Neural progenitor cell (in vitro differentiated cells): ENCODE data around the gene PRPF8. TPM values are rescaled to one million over a fixed set of nuclear protein-coding genes. Genes with fewer than 3 reads are reported as not detected.

Experiments
- DNase-seq: peaks from one replicate; pipeline ENCODE4 v3.0.0-alpha.2; 2016; ENCODE audit warnings: low spot score
- H2AFZ ChIP-seq: fragments of 200-600 bp; sonication (generic); replicated peaks from 2 replicates; pipeline ENCODE4 v1.6.1; 2016; ENCODE audit warnings: antibody characterized with exemption
- H3F3A ChIP-seq: fragments of 200-600 bp; sonication (generic); 2 replicates; pipeline ENCODE4 v1.6.1; 2016; ENCODE audit warnings: antibody characterized with exemption, low read depth
- H3K27ac ChIP-seq: fragments of 200-600 bp; sonication (generic); 2 replicates; pipeline ENCODE4 v1.5.1; 2016; ENCODE audit warnings: mild to moderate bottlenecking
- H3K27me3 ChIP-seq: fragments of 200-600 bp; sonication (generic); 2 replicates; pipeline ENCODE4 v1.6.1; 2016; ENCODE audit warnings: mild to moderate bottlenecking, moderate library complexity
- H3K36me3 ChIP-seq: fragments of 200-600 bp; sonication (generic); 2 replicates; pipeline ENCODE4 v1.5.1; 2016
- H3K4me1 ChIP-seq: fragments of 200-600 bp; sonication (generic); 2 replicates; pipeline ENCODE4 v1.6.1; 2016; ENCODE audit warnings: mixed run types
- H3K4me2 ChIP-seq: fragments of 200-600 bp; sonication (generic); 2 replicates; pipeline ENCODE4 v1.6.1; 2016
- H3K4me3 ChIP-seq: fragments of 200-600 bp; sonication (generic); 2 replicates; pipeline ENCODE4 v1.5.1; 2016
- H3K79me2 ChIP-seq: fragments of 200-600 bp; sonication (generic); 2 replicates; pipeline ENCODE4 v1.6.1; 2016; ENCODE audit warnings: low read depth
- H3K9ac ChIP-seq: fragments of 200-600 bp; sonication (generic); 2 replicates; pipeline ENCODE4 v1.6.1; 2016
- H3K9me3 ChIP-seq: fragments of 200-600 bp; sonication (generic); 2 replicates; pipeline ENCODE4 v1.5.1; 2016; ENCODE audit warnings: low read depth
- H4K20me1 ChIP-seq: fragments of 200-600 bp; sonication (generic); 2 replicates; pipeline ENCODE4 v1.6.1; 2016; ENCODE audit warnings: low read depth
- H3K27ac Mint-ChIP-seq: 3 replicates; pipeline ENCODE4 v1.8.0; 2021; ENCODE audit warnings: mixed read lengths
- H3K27me3 Mint-ChIP-seq: 2 replicates; pipeline ENCODE4 v1.8.0; 2022; ENCODE audit warnings: low read depth, mild to moderate bottlenecking, inconsistent platforms, moderate library complexity, mixed read lengths; ENCODE audit not compliant: insufficient read depth
- H3K36me3 Mint-ChIP-seq: 3 replicates; pipeline ENCODE4 v1.8.0; 2021; ENCODE audit warnings: mixed read lengths
- H3K4me1 Mint-ChIP-seq: 3 replicates; pipeline ENCODE4 v1.8.0; 2021; ENCODE audit warnings: mixed read lengths
- H3K4me3 Mint-ChIP-seq: 3 replicates; pipeline ENCODE4 v1.8.0; 2021; ENCODE audit warnings: mild to moderate bottlenecking, moderate library complexity, mixed read lengths
- H3K9me3 Mint-ChIP-seq: 3 replicates; pipeline ENCODE4 v1.8.0; 2020; ENCODE audit warnings: mixed read lengths
- EZH2 ChIP-seq: fragments of 200-600 bp; sonication (generic); IDR thresholded peaks from 2 replicates; pipeline ENCODE4 v1.6.1; 2017; ENCODE audit warnings: antibody characterized with exemption, mild to moderate bottlenecking, moderate library complexity
- EZH2phosphoT487 ChIP-seq: fragments of 200-600 bp; sonication (generic); IDR thresholded peaks from 2 replicates; pipeline ENCODE4 v1.6.1; 2017; ENCODE audit warnings: antibody characterized with exemption
- total RNA-seq: library from RNA; depleted of rRNA; stranded (reverse); fragments of >200 nt; gene quantifications from 2 replicates; pipeline ENCODE4 v1.2.3, GENCODE V29; 2015; ENCODE audit warnings: low replicate concordance
- TF ChIP-seq, protein P1 (sequence below): fragments of 200-600 bp; sonication (generic); IDR thresholded peaks from 2 replicates; pipeline ENCODE4 v1.5.1; 2017; ENCODE audit warnings: antibody characterized with exemption, mild to moderate bottlenecking

Gene PRPF8
- total RNA-seq, 1 donor from 2014 or later, result 119 TPM

DNA sequence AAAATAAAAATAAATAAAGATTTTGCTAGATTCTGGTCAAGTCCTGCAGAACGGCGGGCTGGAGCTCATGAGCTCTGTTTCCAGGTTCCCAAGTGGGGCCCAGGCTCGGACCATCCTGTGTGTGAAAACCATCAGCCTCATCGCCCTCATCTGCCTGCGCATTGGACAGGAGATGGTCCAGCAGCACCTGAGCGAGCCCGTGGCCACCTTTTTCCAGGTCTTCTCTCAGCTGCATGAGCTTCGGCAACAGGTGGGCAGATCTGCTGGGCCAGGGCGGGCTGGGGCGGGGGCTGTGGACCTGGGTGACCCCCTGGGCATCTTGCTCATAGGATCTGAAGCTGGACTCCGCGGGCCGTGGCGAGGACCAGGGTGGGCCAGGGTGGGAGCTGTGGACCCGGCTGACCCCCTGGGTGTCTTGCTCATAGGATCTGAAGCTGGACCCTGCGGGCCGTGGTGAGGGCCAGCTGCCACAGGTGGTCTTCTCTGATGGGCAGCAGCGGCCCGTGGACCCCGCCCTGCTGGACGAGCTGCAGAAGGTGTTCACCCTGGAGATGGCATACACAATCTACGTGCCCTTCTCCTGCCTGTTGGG, 47.7 kb upstream of the PRPF8 start:
- no peaks in the 10 kb centered on the region for H3K9me3 Mint-ChIP-seq
- DNase-seq, result no peak
- H3K4me3 Mint-ChIP-seq, result no peak overlapping the region
- Histone ChIP-seq H3K4me2 (no peak overlapping the region), H2AFZ (no peak overlapping the region), H3K36me3 (no peaks in the 10 kb centered on the region), H3K9me3 (no peaks in the 10 kb centered on the region), H4K20me1 (no peaks in the 10 kb centered on the region), H3K9ac (no peak overlapping the region), H3K27me3 (no peaks in the 10 kb centered on the region), H3K27ac (no peak overlapping the region), H3F3A (no peaks in the 10 kb centered on the region), H3K79me2 (no peaks in the 10 kb centered on the region), H3K4me1 (no peaks in the 10 kb centered on the region), H3K4me3 (no peak overlapping the region)
- peaks cover 16% of the 10 kb centered on the region for H3K4me1 Mint-ChIP-seq
- peaks cover 3% of the 10 kb centered on the region for H3K36me3 Mint-ChIP-seq
- TF ChIP-seq EZH2 (no peak), EZH2phosphoT487 (no peak)
- TF ChIP-seq, protein P1, sequence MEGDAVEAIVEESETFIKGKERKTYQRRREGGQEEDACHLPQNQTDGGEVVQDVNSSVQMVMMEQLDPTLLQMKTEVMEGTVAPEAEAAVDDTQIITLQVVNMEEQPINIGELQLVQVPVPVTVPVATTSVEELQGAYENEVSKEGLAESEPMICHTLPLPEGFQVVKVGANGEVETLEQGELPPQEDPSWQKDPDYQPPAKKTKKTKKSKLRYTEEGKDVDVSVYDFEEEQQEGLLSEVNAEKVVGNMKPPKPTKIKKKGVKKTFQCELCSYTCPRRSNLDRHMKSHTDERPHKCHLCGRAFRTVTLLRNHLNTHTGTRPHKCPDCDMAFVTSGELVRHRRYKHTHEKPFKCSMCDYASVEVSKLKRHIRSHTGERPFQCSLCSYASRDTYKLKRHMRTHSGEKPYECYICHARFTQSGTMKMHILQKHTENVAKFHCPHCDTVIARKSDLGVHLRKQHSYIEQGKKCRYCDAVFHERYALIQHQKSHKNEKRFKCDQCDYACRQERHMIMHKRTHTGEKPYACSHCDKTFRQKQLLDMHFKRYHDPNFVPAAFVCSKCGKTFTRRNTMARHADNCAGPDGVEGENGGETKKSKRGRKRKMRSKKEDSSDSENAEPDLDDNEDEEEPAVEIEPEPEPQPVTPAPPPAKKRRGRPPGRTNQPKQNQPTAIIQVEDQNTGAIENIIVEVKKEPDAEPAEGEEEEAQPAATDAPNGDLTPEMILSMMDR, result no peak
- H3K27me3 Mint-ChIP-seq, result peaks cover 2% of the 10 kb centered on the region
- H3K27ac Mint-ChIP-seq, result no peak overlapping the region

DNA sequence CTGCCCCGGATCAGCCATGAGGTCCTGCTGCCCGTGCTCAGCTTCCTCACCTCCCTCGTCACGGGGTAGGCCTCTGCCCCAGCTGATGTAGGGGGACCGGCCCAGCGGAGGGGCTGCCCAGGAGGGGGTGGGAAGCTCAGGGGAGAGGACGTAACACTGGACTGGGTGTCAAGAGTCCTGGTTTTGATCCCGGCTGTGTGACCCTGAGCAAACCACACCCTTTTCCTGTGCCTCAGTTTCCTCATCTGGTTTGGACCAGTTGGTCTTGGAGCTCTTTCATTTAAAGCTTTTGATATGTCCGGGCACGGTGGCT, 46.5 kb upstream of the PRPF8 start:
- Histone ChIP-seq H3K27me3 (no peaks in the 10 kb centered on the region), H3K4me3 (no peak overlapping the region), H3K79me2 (no peaks in the 10 kb centered on the region), H3F3A (no peaks in the 10 kb centered on the region), H3K4me1 (no peaks in the 10 kb centered on the region), H3K9ac (no peak overlapping the region), H3K27ac (no peak overlapping the region), H3K4me2 (no peak overlapping the region), H3K36me3 (no peaks in the 10 kb centered on the region), H4K20me1 (no peaks in the 10 kb centered on the region), H3K9me3 (no peaks in the 10 kb centered on the region), H2AFZ (no peak overlapping the region)
- H3K36me3 Mint-ChIP-seq, result no peaks in the 10 kb centered on the region
- no peak for DNase-seq
- peaks cover 2% of the 10 kb centered on the region for H3K27me3 Mint-ChIP-seq
- TF ChIP-seq EZH2, result no peak
- no peak for TF ChIP-seq EZH2phosphoT487
- TF ChIP-seq, protein P1, result no peak
- no peaks in the 10 kb centered on the region for H3K9me3 Mint-ChIP-seq
- no peak overlapping the region for H3K4me3 Mint-ChIP-seq
- peaks cover 6% of the 10 kb centered on the region for H3K4me1 Mint-ChIP-seq
- H3K27ac Mint-ChIP-seq, result no peak overlapping the region

DNA sequence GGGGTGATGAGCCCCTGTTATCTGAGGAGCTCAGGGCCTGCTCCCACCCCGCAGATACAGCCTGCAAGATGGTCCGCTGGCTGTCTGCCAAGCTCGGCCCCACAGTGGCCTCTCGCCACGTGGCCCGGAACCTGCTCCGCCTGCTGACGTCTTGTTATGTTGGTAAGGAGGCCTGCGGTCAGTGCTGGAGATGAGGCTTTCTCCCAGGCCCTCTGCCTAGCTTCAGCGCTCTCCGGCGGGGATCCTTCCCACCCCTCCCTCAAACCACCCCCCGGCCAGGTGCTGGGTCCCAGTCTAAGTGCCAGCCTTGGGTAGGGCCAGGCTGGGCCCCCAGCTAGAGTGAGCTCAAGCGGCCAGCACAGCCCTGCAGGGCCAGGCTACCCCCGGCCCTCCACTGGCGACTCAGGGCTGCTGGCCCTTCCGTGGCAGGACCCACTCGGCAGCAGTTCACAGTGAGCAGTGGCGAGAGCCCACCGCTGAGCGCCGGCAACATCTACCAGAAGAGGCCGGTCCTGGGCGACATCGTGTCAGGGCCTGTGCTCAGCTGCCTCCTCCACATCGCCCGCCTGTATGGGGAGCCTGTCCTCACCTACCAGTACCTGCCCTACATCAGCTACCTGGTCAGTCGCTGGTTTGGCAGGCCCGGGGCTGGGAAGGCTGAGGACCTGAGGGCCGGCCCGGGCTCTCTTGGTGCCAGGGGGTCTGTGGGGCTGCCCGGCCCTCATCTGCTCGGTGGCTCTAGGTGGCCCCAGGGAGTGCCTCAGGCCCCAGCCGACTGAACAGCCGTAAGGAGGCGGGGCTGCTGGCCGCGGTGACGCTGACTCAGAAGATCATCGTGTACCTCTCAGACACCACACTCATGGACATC, 45.9 kb upstream of the PRPF8 start:
- no peak overlapping the region for H3K4me2 ChIP-seq
- no peak overlapping the region for H3K27ac ChIP-seq
- H3K27me3 ChIP-seq, result no peaks in the 10 kb centered on the region
- DNase-seq, result no peak
- no peak for TF ChIP-seq EZH2
- TF ChIP-seq, protein P1, result no peak
- no peak for TF ChIP-seq EZH2phosphoT487
- H3K9me3 ChIP-seq, result no peaks in the 10 kb centered on the region
- H3K4me1 Mint-ChIP-seq, result peaks cover 7% of the 10 kb centered on the region
- no peaks in the 10 kb centered on the region for H3K79me2 ChIP-seq
- no peak overlapping the region for H3K4me3 ChIP-seq
- H3F3A ChIP-seq, result no peaks in the 10 kb centered on the region
- H3K4me3 Mint-ChIP-seq, result no peak overlapping the region
- H3K27me3 Mint-ChIP-seq, result peaks cover 3% of the 10 kb centered on the region
- H3K9ac ChIP-seq, result no peak overlapping the region
- H3K36me3 Mint-ChIP-seq, result no peaks in the 10 kb centered on the region
- no peaks in the 10 kb centered on the region for H3K9me3 Mint-ChIP-seq
- H3K27ac Mint-ChIP-seq, result no peak overlapping the region
- H4K20me1 ChIP-seq, result no peaks in the 10 kb centered on the region
- H2AFZ ChIP-seq, result no peak overlapping the region
- no peaks in the 10 kb centered on the region for H3K4me1 ChIP-seq
- no peaks in the 10 kb centered on the region for H3K36me3 ChIP-seq
